H9 (cell line): Measurements from ENCODE around the gene LYZL2. TPM values are rescaled to one million over a fixed set of nuclear protein-coding genes. Genes with fewer than 3 reads are reported as not detected.
"Not testable (repeated sequence)": the region's sequence is repeated elsewhere in the genome, so short reads cannot be mapped to it uniquely, and the experiment has no call there.

Experiments
- DNase-seq: peaks from one replicate; pipeline ENCODE4 v3.0.0-alpha.2; 2017
- H2AFZ ChIP-seq: one replicate; pipeline ENCODE4 v1.6.1; 2013; ENCODE audit warnings: mild to moderate bottlenecking, low read length, control low read depth, moderate library complexity
- H2AK5ac ChIP-seq: 2 replicates; pipeline ENCODE4 v1.6.1; 2013; ENCODE audit warnings: low read length, control low read depth, mixed read lengths; ENCODE audit not compliant: insufficient read length
- H2BK120ac ChIP-seq: one replicate; pipeline ENCODE4 v1.6.1; 2013; ENCODE audit warnings: low read depth, mild to moderate bottlenecking, low read length, control low read depth, inconsistent platforms; ENCODE audit not compliant: poor library complexity, severe bottlenecking
- H2BK12ac ChIP-seq: 2 replicates; pipeline ENCODE4 v1.6.1; 2013; ENCODE audit warnings: low read length, control low read depth, mixed read lengths, low read depth; ENCODE audit not compliant: insufficient read length
- H2BK15ac ChIP-seq: 2 replicates; pipeline ENCODE4 v1.6.1; 2013; ENCODE audit warnings: low read depth, low read length, control low read depth
- H2BK20ac ChIP-seq: one replicate; pipeline ENCODE4 v1.6.1; 2013; ENCODE audit warnings: low read depth, mild to moderate bottlenecking, low read length, control low read depth, inconsistent platforms; ENCODE audit not compliant: poor library complexity, severe bottlenecking
- H2BK5ac ChIP-seq: 2 replicates; pipeline ENCODE4 v1.6.1; 2013; ENCODE audit warnings: low read length, control low read depth, mixed read lengths; ENCODE audit not compliant: insufficient read length
- H3K14ac ChIP-seq: 2 replicates; pipeline ENCODE4 v1.6.1; 2013; ENCODE audit warnings: low read length, control low read depth; ENCODE audit not compliant: insufficient read depth
- H3K18ac ChIP-seq: 2 replicates; pipeline ENCODE4 v1.6.1; 2013; ENCODE audit warnings: low read depth, mild to moderate bottlenecking, mixed read lengths, low read length, control low read depth; ENCODE audit not compliant: insufficient read length
- H3K23ac ChIP-seq: 2 replicates; pipeline ENCODE4 v1.6.1; 2013; ENCODE audit warnings: low read length, control low read depth, mixed read lengths, low read depth; ENCODE audit not compliant: insufficient read length
- H3K23me2 ChIP-seq: 2 replicates; pipeline ENCODE4 v1.6.1; 2013; ENCODE audit warnings: low read depth, mild to moderate bottlenecking, mixed read lengths, low read length, control low read depth; ENCODE audit not compliant: insufficient read length, poor library complexity, severe bottlenecking
- H3K27ac ChIP-seq: 2 replicates; pipeline ENCODE4 v1.5.1; 2013; ENCODE audit warnings: low read length, control low read depth, mixed read lengths, low read depth; ENCODE audit not compliant: insufficient read length
- H3K27me3 ChIP-seq: 2 replicates; pipeline ENCODE4 v1.6.1; 2013; ENCODE audit warnings: low read length, control low read depth, inconsistent platforms; ENCODE audit not compliant: insufficient read depth
- H3K4ac ChIP-seq: 2 replicates; pipeline ENCODE4 v1.6.1; 2013; ENCODE audit warnings: low read depth, mild to moderate bottlenecking, control low read depth, inconsistent platforms, low read length, moderate library complexity
- H3K4me1 ChIP-seq: 2 replicates; pipeline ENCODE4 v1.6.1; 2013; ENCODE audit warnings: low read length, control low read depth, inconsistent platforms; ENCODE audit not compliant: insufficient read depth
- H3K4me2 ChIP-seq: 2 replicates; pipeline ENCODE4 v1.6.1; 2013; ENCODE audit warnings: low read length, control low read depth, mixed read lengths; ENCODE audit not compliant: insufficient read length, insufficient read depth
- H3K56ac ChIP-seq: 2 replicates; pipeline ENCODE4 v1.6.1; 2013; ENCODE audit warnings: low read depth, mild to moderate bottlenecking, mixed read lengths, low read length, control low read depth; ENCODE audit not compliant: insufficient read length
- H3K79me1 ChIP-seq: 2 replicates; pipeline ENCODE4 v1.6.1; 2013; ENCODE audit warnings: low read depth, mild to moderate bottlenecking, moderate library complexity, low read length, control low read depth, inconsistent platforms; ENCODE audit not compliant: insufficient read depth, poor library complexity, severe bottlenecking
- H3K79me2 ChIP-seq: 2 replicates; pipeline ENCODE4 v1.6.1; 2013; ENCODE audit warnings: low read length, control low read depth, inconsistent platforms; ENCODE audit not compliant: insufficient read depth
- H3K9ac ChIP-seq: 2 replicates; pipeline ENCODE4 v1.6.1; 2013; ENCODE audit warnings: low read length, control low read depth, mixed read lengths; ENCODE audit not compliant: insufficient read length; ENCODE audit errors: extremely low read depth
- H3K9me3 ChIP-seq: one replicate; pipeline ENCODE4 v1.6.1; 2013; ENCODE audit warnings: low read depth, low read length, inconsistent platforms; ENCODE audit not compliant: control insufficient read depth
- H3T11ph ChIP-seq: one replicate; pipeline ENCODE4 v1.6.1; 2013; ENCODE audit warnings: mild to moderate bottlenecking, low read length, control low read depth, inconsistent platforms
- H4K20me1 ChIP-seq: one replicate; pipeline ENCODE4 v1.6.1; 2013; ENCODE audit not compliant: control insufficient read depth, insufficient read length, insufficient read depth
- H4K5ac ChIP-seq: 2 replicates; pipeline ENCODE4 v1.6.1; 2013; ENCODE audit warnings: low read depth, mild to moderate bottlenecking, mixed read lengths, low read length, control low read depth; ENCODE audit not compliant: insufficient read length
- H4K8ac ChIP-seq: replicated peaks from 2 replicates; pipeline ENCODE4 v1.6.1; 2013; ENCODE audit warnings: low read length, control low read depth, mixed read lengths, low read depth; ENCODE audit not compliant: insufficient read length
- H4K91ac ChIP-seq: 2 replicates; pipeline ENCODE4 v1.6.1; 2013; ENCODE audit warnings: low read depth, mild to moderate bottlenecking, moderate library complexity, mixed read lengths, low read length, control low read depth; ENCODE audit not compliant: insufficient read length
- H3K27ac Mint-ChIP-seq, 3 experiments: 2 replicates in 2 of 3; 3 replicates in 1 of 3; pipeline ENCODE4 v1.8.0; 2020 to 2021; ENCODE audit warnings: mixed read lengths in 3 of 3, mild to moderate bottlenecking in 1 of 3, moderate library complexity in 1 of 3
- H3K27me3 Mint-ChIP-seq: 2 replicates; pipeline ENCODE4 v1.8.0; 2021; ENCODE audit warnings: low read depth, mild to moderate bottlenecking, moderate library complexity, mixed read lengths
- H3K36me3 Mint-ChIP-seq, 3 experiments: 2 replicates in 2 of 3; 3 replicates in 1 of 3; pipeline ENCODE4 v1.8.0; 2020 to 2021; ENCODE audit warnings: low read depth in 3 of 3, mixed read lengths in 3 of 3; ENCODE audit not compliant: insufficient read depth in 1 of 3
- H3K4me1 Mint-ChIP-seq, 2 experiments: 2 replicates each; pipeline ENCODE4 v1.8.0; 2020; ENCODE audit warnings: mixed read lengths in 2 of 2
- H3K4me3 Mint-ChIP-seq, 2 experiments: 2 replicates in 1 of 2; 3 replicates in 1 of 2; pipeline ENCODE4 v1.8.0; 2020 to 2021; ENCODE audit warnings: mild to moderate bottlenecking in 2 of 2, mixed read lengths in 2 of 2, moderate library complexity in 1 of 2
- H3K9me3 Mint-ChIP-seq, 2 experiments: 2 replicates in 1 of 2; 3 replicates in 1 of 2; pipeline ENCODE4 v1.8.0; 2020; ENCODE audit warnings: mild to moderate bottlenecking in 2 of 2, mixed read lengths in 2 of 2, moderate library complexity in 1 of 2
- WGBS: extraction: QIAGEN DNeasy Blood & Tissue Kit; methylation state at CpG from one replicate; pipeline ENCODE4 v1.1.7; 2013; ENCODE audit warnings: missing lambda C conversion rate, low lambda C conversion rate, mixed read lengths; ENCODE audit not compliant: insufficient read length; ENCODE audit errors: extremely low coverage; 5-methylcytosine and 5-hydroxymethylcytosine counted together
- total RNA-seq: library from RNA; stranded (reverse); gene quantifications from 2 replicates; pipeline ENCODE4 v1.2.1, GENCODE V29; 2021

Gene LYZL2
- total RNA-seq, 1 experiment from 2014 or later, result not detected

DNA sequence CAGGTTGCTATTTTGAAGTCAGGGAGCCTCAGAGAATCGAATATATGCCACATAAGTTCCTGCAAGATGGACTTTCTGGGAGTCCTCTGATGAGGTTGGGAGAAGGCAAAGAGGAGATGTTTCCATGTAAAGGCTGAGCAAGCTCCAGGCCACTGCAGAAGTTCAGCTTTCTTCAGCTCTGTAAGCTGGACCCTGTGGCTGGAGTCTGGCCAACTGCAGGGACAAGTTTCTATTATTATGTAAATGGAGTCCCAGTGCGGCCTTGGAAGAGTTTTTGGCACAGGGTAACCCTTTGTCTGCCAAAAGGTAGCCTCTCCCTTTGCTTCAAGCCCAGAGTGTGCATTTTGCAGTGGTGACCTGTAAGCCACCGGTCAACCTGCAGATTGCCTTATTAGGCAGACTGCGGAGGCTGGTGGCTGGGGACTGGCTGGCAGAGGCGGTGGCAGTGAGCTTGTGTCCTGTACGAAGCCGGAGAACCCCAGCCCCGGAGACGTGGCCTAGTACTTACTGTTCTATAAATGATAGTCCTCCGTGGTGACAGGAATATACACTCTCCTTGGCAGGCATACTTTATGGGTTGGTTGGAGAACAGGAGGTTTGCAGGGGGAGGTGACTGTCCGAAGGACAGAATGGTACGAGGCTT, 14.1 kb upstream of the LYZL2 start:
- H2BK120ac ChIP-seq, result not testable (repeated sequence)
- no CpG with 5 or more reads among the region's 12 CpGs for WGBS

DNA sequence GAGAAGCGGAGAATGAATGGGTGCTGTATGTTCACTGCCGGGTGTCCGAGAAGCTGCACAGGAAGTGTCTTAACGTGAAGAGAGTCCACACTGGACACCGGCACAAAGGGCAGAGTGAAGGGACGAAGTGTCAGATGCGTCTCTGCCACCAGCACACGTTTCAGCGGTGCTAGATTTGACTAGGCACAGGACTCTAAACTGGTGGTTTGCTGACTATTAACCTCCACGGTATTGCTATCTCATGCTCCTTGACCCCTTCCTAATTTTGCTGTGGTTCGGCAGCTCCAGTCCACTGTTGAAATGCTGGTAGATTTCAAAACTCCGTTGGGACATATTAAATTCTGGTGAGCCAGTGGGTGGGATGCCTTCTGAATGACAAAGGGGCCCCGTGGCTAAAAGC, 13.3 kb upstream of the LYZL2 start:
- not testable (repeated sequence) for H2BK120ac ChIP-seq, H2BK5ac ChIP-seq, H3K79me2 ChIP-seq, H3K9me3 Mint-ChIP-seq, H3K27ac ChIP-seq, H2BK12ac ChIP-seq, H4K20me1 ChIP-seq, DNase-seq, H3K14ac ChIP-seq, H3K79me1 ChIP-seq, H3K4me2 ChIP-seq, H3K4ac ChIP-seq, H4K5ac ChIP-seq, H3K4me3 Mint-ChIP-seq, H3T11ph ChIP-seq, H3K18ac ChIP-seq, H2BK15ac ChIP-seq, H3K23me2 ChIP-seq, H3K36me3 Mint-ChIP-seq, H3K9ac ChIP-seq, H3K9me3 ChIP-seq, H4K8ac ChIP-seq, H3K4me1 ChIP-seq, H3K56ac ChIP-seq, H3K27me3 ChIP-seq, H4K91ac ChIP-seq, H2AK5ac ChIP-seq, H2AFZ ChIP-seq, H2BK20ac ChIP-seq, H3K23ac ChIP-seq
- Mint-ChIP-seq H3K27ac (peak overlapping the region in 1 of 3 experiments; percentile 82; a peak in 1 of 7 replicates), H3K4me1 (peaks cover 34 to 41% of the 10 kb centered on the region in 2 experiments), H3K27me3 (peaks cover 23% of the 10 kb centered on the region)
- no CpG with 5 or more reads among the region's 13 CpGs for WGBS

More for the DNA sequence above, 14.1 kb upstream of the LYZL2 start:
- not testable (repeated sequence) for H3T11ph ChIP-seq, H4K20me1 ChIP-seq, H3K4me1 ChIP-seq, H3K27ac Mint-ChIP-seq, H2AFZ ChIP-seq, H2AK5ac ChIP-seq, H4K5ac ChIP-seq, H2BK12ac ChIP-seq, H3K79me1 ChIP-seq, H3K18ac ChIP-seq, H3K23ac ChIP-seq, H2BK15ac ChIP-seq, H2BK20ac ChIP-seq, H3K9me3 Mint-ChIP-seq, DNase-seq, H4K91ac ChIP-seq, H3K23me2 ChIP-seq, H3K79me2 ChIP-seq, H3K9ac ChIP-seq, H3K56ac ChIP-seq, H3K27ac ChIP-seq, H3K14ac ChIP-seq, H3K9me3 ChIP-seq, H4K8ac ChIP-seq, H3K36me3 Mint-ChIP-seq, H3K4ac ChIP-seq, H3K27me3 ChIP-seq, H3K4me2 ChIP-seq, H2BK5ac ChIP-seq
- Mint-ChIP-seq H3K4me1 (peaks cover 34 to 41% of the 10 kb centered on the region in 2 experiments), H3K4me3 (peak overlapping the region in 1 of 2 experiments; percentile 25; a peak in 1 of 5 replicates), H3K27me3 (peaks cover 24% of the 10 kb centered on the region)
